H1 (cell line): ENCODE results near the gene F11R. TPM values are rescaled to one million over a fixed set of nuclear protein-coding genes. Genes with fewer than 3 reads are reported as not detected.

Source experiments
- CTCF ChIA-PET: fragments of 300-600 bp; sonication (Branson Sonifier 250); formaldehyde crosslinking; loops from one replicate; lab custom pipeline; 2021; ENCODE audit not compliant: partially characterized antibody; lab: Charles Lee
- POLR2A ChIA-PET: fragments of 300-600 bp; sonication (Branson Sonifier 250); formaldehyde crosslinking; loops from one replicate; lab custom pipeline; 2021; ENCODE audit warnings: inconsistent platforms; ENCODE audit not compliant: partially characterized antibody; lab: Charles Lee
- DNase-seq, 2 experiments: peaks; one replicate each; pipeline versions ENCODE4 v3.0.0 to v3.0.0-alpha.2; 2010 to 2022; ENCODE audit warnings: low spot score in 2 of 2, low read depth in 1 of 2, mixed read lengths in 1 of 2
- FAIRE-seq: peaks from 2 replicates; lab custom pipeline; 2011; peaks lifted over from hg19 to GRCh38; lab: Jason Lieb, UNC
- H2AFZ ChIP-seq: 2 replicates; pipeline ENCODE4 v1.8.1; 2012; ENCODE audit warnings: low read length, inconsistent platforms
- H2AK5ac ChIP-seq: 2 replicates; pipeline ENCODE4 v1.6.1; 2013; ENCODE audit warnings: low read depth, low read length
- H2BK120ac ChIP-seq: replicated peaks from 2 replicates; pipeline ENCODE3; 2013; ENCODE audit warnings: low read depth, low read length, inconsistent platforms
- H2BK12ac ChIP-seq: 2 replicates; pipeline ENCODE4 v1.6.1; 2013; ENCODE audit warnings: low read depth, low read length
- H2BK15ac ChIP-seq: 2 replicates; pipeline ENCODE4 v1.6.1; 2013; ENCODE audit warnings: low read length
- H2BK20ac ChIP-seq: 2 replicates; pipeline ENCODE4 v1.6.1; 2013; ENCODE audit warnings: low read length
- H2BK5ac ChIP-seq: 2 replicates; pipeline ENCODE4 v1.6.1; 2013; ENCODE audit warnings: low read depth, low read length
- H3K14ac ChIP-seq: 2 replicates; pipeline ENCODE4 v1.6.1; 2013; ENCODE audit warnings: inconsistent platforms; ENCODE audit not compliant: insufficient read length
- H3K18ac ChIP-seq: 2 replicates; pipeline ENCODE4 v1.6.1; 2013; ENCODE audit warnings: low read length; ENCODE audit errors: extremely low read depth
- H3K23ac ChIP-seq: 2 replicates; pipeline ENCODE4 v1.6.1; 2013; ENCODE audit warnings: inconsistent platforms; ENCODE audit not compliant: insufficient read length
- H3K23me2 ChIP-seq: 2 replicates; pipeline ENCODE4 v1.6.1; 2013; ENCODE audit warnings: low read depth, low read length
- H3K27ac ChIP-seq: 2 replicates; pipeline ENCODE4 v1.6.1; 2011; ENCODE audit warnings: low read depth, low read length, inconsistent platforms
- H3K27me3 ChIP-seq, 4 experiments: replicated peaks in 1 of 4; 1 replicate in 1 of 4; 2 replicates in 3 of 4; pipeline versions ENCODE4 v1.6.1 to v1.8.1; 2011 to 2013; ENCODE audit warnings: low read length in 3 of 4, mild to moderate bottlenecking in 3 of 4, inconsistent platforms in 2 of 4, mixed read lengths in 2 of 4, moderate library complexity in 1 of 4; ENCODE audit not compliant: control insufficient read depth in 3 of 4, insufficient read depth in 3 of 4; ENCODE audit errors: extremely low read depth in 1 of 4
- H3K36me3 ChIP-seq, 4 experiments: 2 replicates each; pipeline versions ENCODE4 v1.6.1 to v1.8.1; 2011 to 2013; ENCODE audit warnings: mild to moderate bottlenecking in 4 of 4, low read length in 3 of 4, moderate library complexity in 2 of 4, control low read depth in 1 of 4, inconsistent platforms in 1 of 4; ENCODE audit not compliant: insufficient read depth in 4 of 4, control insufficient read depth in 2 of 4
- H3K4ac ChIP-seq: replicated peaks from 2 replicates; pipeline ENCODE3; 2013; ENCODE audit warnings: low read length, low read depth, mixed read lengths, inconsistent platforms; ENCODE audit not compliant: insufficient read length
- H3K4me1 ChIP-seq, 4 experiments: replicated peaks in 1 of 4; 1 replicate in 1 of 4; 2 replicates in 3 of 4; pipeline versions ENCODE4 v1.6.1 to v1.8.1; 2011 to 2013; ENCODE audit warnings: low read length in 3 of 4, inconsistent platforms in 2 of 4, mixed read lengths in 1 of 4; ENCODE audit not compliant: insufficient read depth in 4 of 4, control insufficient read depth in 3 of 4
- H3K4me2 ChIP-seq, 2 experiments: 2 replicates each; pipeline versions ENCODE4 v1.6.1 to v1.8.1; 2011 to 2013; ENCODE audit warnings: low read depth in 2 of 2, low read length in 2 of 2, control low read depth in 1 of 2, inconsistent platforms in 1 of 2, mild to moderate bottlenecking in 1 of 2; ENCODE audit not compliant: insufficient read depth in 1 of 2
- H3K4me3 ChIP-seq, 4 experiments: fragments of 200-600, 300-600 bp in 1 of 4; sonication (generic), shearing (Covaris generic), sonication (Bioruptor Twin) in 1 of 4; 2 replicates each; pipeline versions ENCODE4 v1.5.1 to v1.8.1; 2011 to 2016; ENCODE audit warnings: low read length in 4 of 4, low read depth in 3 of 4, control low read depth in 2 of 4, inconsistent platforms in 2 of 4, mild to moderate bottlenecking in 2 of 4, mixed read lengths in 1 of 4, moderate library complexity in 1 of 4; ENCODE audit not compliant: insufficient read depth in 2 of 4; ENCODE audit errors: extremely low read depth in 1 of 4
- H3K56ac ChIP-seq: replicated peaks from 2 replicates; pipeline ENCODE3; 2013; ENCODE audit warnings: low read depth, mild to moderate bottlenecking, mixed read lengths, low read length, inconsistent platforms; ENCODE audit not compliant: insufficient read length
- H3K79me1 ChIP-seq: 2 replicates; pipeline ENCODE4 v1.6.1; 2013; ENCODE audit warnings: low read depth, low read length, control low read depth
- H3K79me2 ChIP-seq, 2 experiments: 2 replicates each; pipeline versions ENCODE4 v1.6.1 to v1.8.1; 2012 to 2013; ENCODE audit warnings: low read length in 2 of 2, mild to moderate bottlenecking in 2 of 2, inconsistent platforms in 1 of 2; ENCODE audit not compliant: insufficient read depth in 2 of 2, control insufficient read depth in 1 of 2
- H3K9ac ChIP-seq, 4 experiments: replicated peaks in 1 of 4; 1 replicate in 1 of 4; 2 replicates in 3 of 4; pipeline versions ENCODE4 v1.6.1 to v1.8.1; 2011 to 2013; ENCODE audit warnings: low read depth in 3 of 4, low read length in 3 of 4, control low read depth in 2 of 4, mild to moderate bottlenecking in 2 of 4, moderate library complexity in 2 of 4, inconsistent platforms in 1 of 4; ENCODE audit errors: extremely low read depth in 1 of 4
- H3K9me3 ChIP-seq, 2 experiments: 2 replicates each; pipeline versions ENCODE4 v1.6.1 to v1.8.1; 2012 to 2013; ENCODE audit warnings: mild to moderate bottlenecking in 2 of 2, moderate library complexity in 2 of 2, control low read depth in 1 of 2, inconsistent platforms in 1 of 2, low read depth in 1 of 2, low read length in 1 of 2, mixed read lengths in 1 of 2; ENCODE audit not compliant: insufficient read depth in 2 of 2
- H4K20me1 ChIP-seq, 2 experiments: replicated peaks in 1 of 2; 2 replicates each; pipeline versions ENCODE3 to v1.8.1; 2011 to 2013; ENCODE audit warnings: inconsistent platforms in 2 of 2, low read length in 2 of 2, mild to moderate bottlenecking in 1 of 2; ENCODE audit not compliant: insufficient read depth in 2 of 2, control insufficient read depth in 1 of 2
- H4K5ac ChIP-seq: 2 replicates; pipeline ENCODE4 v1.6.1; 2013; ENCODE audit warnings: low read length, low read depth, mixed read lengths, inconsistent platforms; ENCODE audit not compliant: insufficient read length
- H4K8ac ChIP-seq: 2 replicates; pipeline ENCODE4 v1.8.0; 2013; ENCODE audit warnings: mild to moderate bottlenecking, moderate library complexity, low read length, inconsistent platforms; ENCODE audit not compliant: insufficient read depth; ENCODE audit errors: extremely low read depth
- H4K91ac ChIP-seq: replicated peaks from 2 replicates; pipeline ENCODE3; 2013; ENCODE audit warnings: low read length, mixed read lengths, inconsistent platforms; ENCODE audit not compliant: insufficient read length
- CTCF ChIP-seq, 3 experiments: IDR thresholded peaks; 1 replicate in 2 of 3; 2 replicates in 1 of 3; pipeline versions ENCODE4 v1.5.1 to v1.6.1; 2011; ENCODE audit warnings: low read length in 3 of 3, mild to moderate bottlenecking in 3 of 3, inconsistent platforms in 2 of 3, low read depth in 1 of 3, moderate library complexity in 1 of 3; ENCODE audit not compliant: insufficient read depth in 1 of 3; ENCODE audit errors: control extremely low read depth in 1 of 3
- RAD21 ChIP-seq, 2 experiments: IDR thresholded peaks in 1 of 2; conservative IDR thresholded peaks in 1 of 2; 2 replicates each; pipeline ENCODE4 v1.6.1; 2011; ENCODE audit warnings: low read depth in 2 of 2, low read length in 2 of 2, improper control_type of control experiment in 1 of 2, inconsistent platforms in 1 of 2, mild to moderate bottlenecking in 1 of 2, moderate library complexity in 1 of 2
- SIRT6 ChIP-seq: IDR thresholded peaks from one replicate; pipeline ENCODE4 v1.7.1; 2012; ENCODE audit warnings: low read length, inconsistent platforms
- SP2 ChIP-seq: IDR thresholded peaks from 2 replicates; pipeline ENCODE4 v1.6.1; 2012; ENCODE audit warnings: mild to moderate bottlenecking, low read length, inconsistent platforms
- WGBS, 2 experiments: shearing (Covaris generic) in 1 of 2; methylation state at CpG; one replicate each; pipeline versions ENCODE4 v1.1.6 to v1.1.7; 2013 to 2015; ENCODE audit warnings: low lambda C conversion rate in 2 of 2, mixed read lengths in 2 of 2, inconsistent platforms in 1 of 2, low coverage in 1 of 2, missing lambda C conversion rate in 1 of 2; ENCODE audit not compliant: insufficient replicate concordance in 2 of 2, insufficient coverage in 1 of 2, insufficient read length in 1 of 2; ENCODE audit errors: extremely low coverage in 1 of 2, missing lambda C conversion rate in 1 of 2; 5-methylcytosine and 5-hydroxymethylcytosine counted together
- polyA plus RNA-seq, 7 experiments: library from polyadenylated mRNA; depleted of rRNA in 3 of 7; stranded (reverse) in 5 of 7; unstranded in 2 of 7; fragments of >200 nt in 5 of 7; fragments of 200-250 nt in 2 of 7; gene quantifications; 1 replicate in 5 of 7; 2 replicates in 1 of 7; 4 replicates in 1 of 7; pipeline versions ENCODE4 v1.2.1 to v1.2.3, GENCODE V29; 2011 to 2013; ENCODE audit warnings: missing spikeins in 2 of 7, mixed read lengths in 2 of 7
- total RNA-seq: library from RNA; stranded (reverse); fragmentation: NEBNext Ultra II Directional; extraction: Animal tissue kit (Norgen Biotek cat#: 25700); gene quantifications from 2 replicates; pipeline ENCODE4 v1.2.1, GENCODE V29; 2021

F11R gene
- total and polyA plus RNA-seq, 2 of the 8 experiments (the other 6 are each of a cell fraction or from before 2014, with no cell fraction given) = 159 to 200 TPM

- Histone ChIP-seq H3K4ac (no peak overlapping the region), H4K20me1 (no peaks in the 10 kb centered on the region), H4K91ac (no peak overlapping the region), H3K4me2 (no peak overlapping the region), H2BK12ac (no peak overlapping the region), H2AFZ (no peak overlapping the region), H2BK15ac (0 out of 2 replicates have a peak overlapping the region, but pooled peaks have one; percentile 5), H3K4me1 (no peaks in the 10 kb centered on the region), H3K79me1 (no peaks in the 10 kb centered on the region), H3K14ac (no peak overlapping the region), H3K36me3 (no peaks in the 10 kb centered on the region), H3K18ac (no peak overlapping the region), H2AK5ac (no peak overlapping the region), H3K23me2 (no peaks in the 10 kb centered on the region; the same call in 1 of the 2 replicates), H3K79me2 (no peaks in the 10 kb centered on the region), H4K5ac (no peak overlapping the region), H2BK20ac (no peak overlapping the region), H3K27ac (no peak overlapping the region), H4K8ac (no peak overlapping the region), H3K4me3 (no peak overlapping the region), H3K27me3 (no peaks in the 10 kb centered on the region), H3K23ac (no peak overlapping the region), H3K56ac (no peak overlapping the region), H2BK5ac (no peak overlapping the region), H2BK120ac (no peak overlapping the region), H3K9ac (no peak overlapping the region), H3K9me3 (no peaks in the 10 kb centered on the region)
- WGBS, 2 experiments = 88% methylated on average over 7 of the region's 7 CpGs; no CpG with 5 or more reads in 1 of the 2 experiments
- TF ChIP-seq SIRT6 = no peak
- TF ChIP-seq RAD21 (IDR thresholded peaks at IDR 0.05 in 1 of 2, conservative IDR thresholded peaks at IDR 0.05 in 1 of 2; ENCODE audit: low read depth in 2 of 2, low read length in 2 of 2) = peak; percentile 18 to 39; a peak in 2 of 4 replicates
- peak; percentile 48 to 64 (median 49); a peak in 3 of 4 replicates for TF ChIP-seq CTCF (IDR thresholded peaks at IDR 0.05; ENCODE audit: control extremely low read depth in 1 of 3, insufficient read depth in 1 of 3, low read depth in 1 of 3, low read length in 3 of 3)
- TF ChIP-seq SP2 = no peak
- no peak for DNase-seq
- no peak for FAIRE-seq
- CTCF ChIA-PET = interaction anchor here (0.6 to 2.5 kb wide), 18 partner anchors 9 to 85 kb away, joined by 3 to 12 read pairs (median 4); partner anchors contain the start of genes ARHGAP30, KLHDC9 and USF1
- POLR2A ChIA-PET = interaction anchor here (1.0 to 2.9 kb wide), 2 partner anchors 9 to 35 kb away, joined by 3 to 21 read pairs; partner anchors contain the start of gene USF1
Observed at GRCh38 chr1:161054805-161055204, 33.9 kb upstream of the F11R start.
